Measurements from ENCODE around the gene ZNF557.

Gene ZNF557

DNA sequence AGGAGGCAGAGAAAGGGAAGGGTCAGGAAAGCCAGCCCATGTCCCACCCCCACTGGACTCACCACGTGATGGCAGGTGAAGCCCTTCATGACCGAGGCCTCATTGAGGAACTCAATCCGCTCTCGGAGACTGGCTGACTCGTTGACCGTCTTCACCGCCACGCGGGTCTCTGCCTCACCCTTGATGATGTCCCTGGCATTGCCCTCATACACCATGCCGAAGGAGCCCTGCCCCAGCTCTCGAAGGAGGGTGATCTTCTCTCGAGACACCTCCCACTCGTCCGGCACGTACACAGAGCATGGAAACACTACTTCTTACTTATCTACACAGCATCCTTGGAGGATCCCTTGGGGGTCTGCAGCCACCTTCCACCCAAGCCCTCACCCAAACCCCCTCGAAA lies 55.7 kb downstream of the ZNF557 start:
- DNase-seq (ENCODE audit: low spot score) = no peak

DNA sequence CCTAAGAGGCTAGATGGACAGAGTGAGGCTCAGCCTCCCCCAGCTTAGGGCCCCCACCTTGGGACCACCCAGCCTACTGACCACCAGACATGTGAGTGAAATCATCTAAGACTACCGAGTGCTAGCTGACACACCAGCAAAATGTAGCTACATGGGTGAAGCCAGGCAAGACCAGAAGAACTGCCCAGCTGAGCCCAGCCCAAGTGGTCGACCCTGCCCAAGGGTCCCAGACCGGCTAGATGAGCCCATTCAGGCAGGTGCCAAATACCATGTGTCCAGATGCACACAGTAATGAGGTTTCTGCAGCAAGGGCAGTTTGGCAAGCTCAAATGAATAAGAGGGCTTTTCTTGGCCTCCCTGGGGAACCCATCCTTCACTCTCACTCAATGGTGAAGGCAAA lies 56.6 kb downstream of the ZNF557 start:
- no peak for DNase-seq (ENCODE audit: low spot score)

DNA sequence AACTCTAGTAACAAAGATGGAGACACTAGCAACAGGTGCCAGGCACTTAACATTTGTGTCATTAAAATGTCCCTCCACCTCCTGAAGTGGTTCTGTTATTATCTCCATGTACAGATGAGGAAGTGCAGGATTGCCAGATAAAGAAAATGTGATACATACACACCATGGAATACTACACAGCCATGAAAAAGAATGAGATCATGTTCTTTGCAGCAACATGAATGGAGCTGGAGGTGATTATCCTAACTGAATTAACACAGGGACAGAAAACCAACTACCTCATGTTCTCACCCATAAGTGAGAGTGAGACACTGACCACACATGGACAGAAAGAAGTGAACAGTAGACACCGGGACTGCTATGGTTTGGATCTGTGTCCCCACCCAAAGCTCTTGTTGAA lies 60.5 kb downstream of the ZNF557 start:
- no peak for DNase-seq (ENCODE audit: low spot score)

DNA sequence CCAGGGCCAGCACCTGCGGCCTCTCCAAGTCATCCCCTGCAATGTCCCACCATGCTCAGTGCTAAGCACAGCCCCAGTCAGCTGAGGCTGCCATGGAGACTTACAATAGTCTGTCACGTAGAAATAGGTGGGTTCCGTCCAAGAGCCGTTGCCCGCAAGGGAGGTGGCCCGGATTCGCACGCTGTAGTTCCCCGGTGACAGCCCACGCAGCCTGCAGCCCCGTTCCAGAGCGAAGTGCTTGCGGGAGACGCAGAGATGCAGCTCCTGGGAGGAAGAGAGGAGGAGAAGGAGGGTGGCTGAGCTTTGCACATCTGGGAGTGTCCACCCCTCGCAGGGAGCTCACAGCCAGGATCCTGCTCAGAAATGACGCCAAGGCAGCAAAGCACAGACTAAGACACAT lies 62.6 kb downstream of the ZNF557 start:
- no peak for DNase-seq (ENCODE audit: low spot score)

DNA sequence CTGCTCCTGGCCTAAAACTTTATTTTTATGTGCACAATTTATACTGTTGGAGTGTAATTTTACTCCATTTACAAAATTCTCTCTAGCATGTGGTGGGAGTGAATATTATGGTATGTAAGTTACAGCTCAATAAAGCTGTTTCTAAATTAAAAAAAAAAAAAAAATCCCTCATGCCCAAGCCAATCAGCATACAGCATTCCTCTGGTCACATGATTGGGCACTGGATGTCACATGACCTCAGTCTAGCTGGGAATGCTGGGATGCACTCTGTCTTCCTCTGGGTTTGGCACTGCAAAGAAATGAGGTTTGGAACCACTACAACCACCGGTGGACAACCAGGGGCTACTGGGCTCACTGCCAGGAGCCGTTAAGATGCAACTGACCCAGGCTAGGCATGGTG lies 67.6 kb downstream of the ZNF557 start:
- no peak for DNase-seq (ENCODE audit: low spot score)

Data from AG08395 (cell line).